ENCODE data around the gene PXDN. TPM values are rescaled to one million over a fixed set of nuclear protein-coding genes. Genes with fewer than 3 reads are reported as not detected.

PXDN gene
- total and polyA plus RNA-seq, 10 of the 15 experiments (the other 5 are each of a cell fraction or from before 2014, with no cell fraction given) = 0.12 to 0.69 (median 0.23) TPM; not detected in 5

DNA sequence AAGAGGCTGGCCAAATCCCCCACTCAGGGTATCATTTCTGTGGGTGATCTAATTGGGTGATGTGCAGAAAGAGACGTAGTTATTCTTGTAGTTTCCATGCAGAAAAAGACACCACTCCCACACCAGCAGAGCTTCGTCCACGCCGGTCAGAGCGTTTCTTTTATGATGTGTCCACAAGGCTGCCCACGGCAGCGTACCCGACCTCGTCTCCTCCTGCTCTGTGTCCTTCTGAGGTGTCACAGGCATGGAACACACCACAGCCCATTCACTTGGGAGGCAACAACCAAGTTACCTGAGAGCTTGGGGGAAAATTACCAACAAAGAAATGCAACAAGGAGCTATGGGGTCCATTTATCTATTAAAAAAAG is 131.3 kb downstream of the PXDN start (continued):
- TF ChIP-seq, protein P1, sequence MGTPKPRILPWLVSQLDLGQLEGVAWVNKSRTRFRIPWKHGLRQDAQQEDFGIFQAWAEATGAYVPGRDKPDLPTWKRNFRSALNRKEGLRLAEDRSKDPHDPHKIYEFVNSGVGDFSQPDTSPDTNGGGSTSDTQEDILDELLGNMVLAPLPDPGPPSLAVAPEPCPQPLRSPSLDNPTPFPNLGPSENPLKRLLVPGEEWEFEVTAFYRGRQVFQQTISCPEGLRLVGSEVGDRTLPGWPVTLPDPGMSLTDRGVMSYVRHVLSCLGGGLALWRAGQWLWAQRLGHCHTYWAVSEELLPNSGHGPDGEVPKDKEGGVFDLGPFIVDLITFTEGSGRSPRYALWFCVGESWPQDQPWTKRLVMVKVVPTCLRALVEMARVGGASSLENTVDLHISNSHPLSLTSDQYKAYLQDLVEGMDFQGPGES (IDR thresholded peaks at IDR 0.05) = no peak

DNA sequence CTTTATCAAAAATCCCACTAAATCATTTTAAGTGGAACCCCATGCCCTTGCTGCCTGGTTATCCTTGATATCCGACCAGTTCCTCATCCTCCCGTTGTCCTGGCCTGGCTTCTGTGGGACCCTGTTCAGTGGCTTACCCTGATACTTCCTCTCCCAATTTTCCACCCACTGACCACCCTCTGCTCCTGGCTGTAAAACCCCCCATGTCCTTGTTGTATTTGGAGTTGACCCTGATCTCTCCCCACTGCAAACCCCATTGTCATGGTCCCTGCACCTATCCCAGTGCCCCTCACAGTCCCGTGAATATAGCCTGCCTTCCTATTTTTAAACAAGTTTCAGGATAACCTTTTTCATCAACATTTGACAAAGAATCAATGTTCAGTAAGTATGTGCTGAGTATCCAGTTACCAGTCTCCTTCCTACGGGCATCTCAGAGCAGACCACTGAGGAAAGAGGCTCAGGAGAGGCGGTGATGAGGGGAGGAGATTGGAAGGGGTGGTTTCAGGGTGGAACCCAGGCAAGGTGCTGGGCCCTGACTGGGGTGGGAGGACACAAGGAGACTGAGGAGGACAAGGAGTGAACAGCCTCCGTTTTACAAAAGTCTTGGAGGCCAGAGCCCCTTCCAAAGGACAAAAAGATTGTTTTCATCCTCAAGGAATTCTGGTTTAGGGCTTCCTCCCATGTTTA is 131.8 kb downstream of the PXDN start:
- in situ Hi-C loops (cut with MboI) = no loop called here
- Histone ChIP-seq H2AFZ (ENCODE audit: control insufficient read depth, low read depth, low read length) (no peak overlapping the region), H4K20me1 (ENCODE audit: control insufficient read depth, insufficient read depth) (no peaks in the 10 kb centered on the region), H3K9me3 (replicated peaks; ENCODE audit: control insufficient read depth, insufficient read depth, low read length) (no peaks in the 10 kb centered on the region), H3K4me2 (ENCODE audit: control insufficient read depth, insufficient read depth) (no peak overlapping the region), H3K27me3 (replicated peaks in 1 of 2; ENCODE audit: control insufficient read depth in 2 of 2, insufficient read depth in 2 of 2, low read length in 1 of 2) (no peaks in the 10 kb centered on the region), H3K9ac (ENCODE audit: control insufficient read depth, insufficient read depth, low read length) (no peak overlapping the region), H3K27ac (ENCODE audit: control insufficient read depth, insufficient read depth) (no peak overlapping the region), H3K4me1 (ENCODE audit: control insufficient read depth, insufficient read depth, low read length) (no peaks in the 10 kb centered on the region), H3K36me3 (ENCODE audit: control insufficient read depth in 2 of 2, insufficient read depth in 2 of 2, low read length in 1 of 2) (no peaks in the 10 kb centered on the region), H3K79me2 (ENCODE audit: control insufficient read depth, insufficient read depth, low read length) (no peaks in the 10 kb centered on the region), H3K4me3 (no peak overlapping the region)
- FAIRE-seq = no peak
- RAD21 ChIA-PET (ENCODE audit: unreplicated experiment) = no interaction called here
- CTCF ChIA-PET = no interaction called here
- POLR2A ChIA-PET = no interaction called here
- DNase-seq (ENCODE audit: low read depth, low spot score) = no peak
- 12% methylated on average over 6 of the region's 6 CpGs for WGBS (ENCODE audit: insufficient coverage, insufficient replicate concordance, low lambda C conversion rate, missing lambda C conversion rate)
- ATAC-seq = no peak
- no peak for TF ChIP-seq TARDBP (IDR thresholded peaks at IDR 0.05; ENCODE audit: borderline replicate concordance)
- no peak for TF ChIP-seq FOXK2 (IDR thresholded peaks at IDR 0.05)
- TF ChIP-seq, protein P2, sequence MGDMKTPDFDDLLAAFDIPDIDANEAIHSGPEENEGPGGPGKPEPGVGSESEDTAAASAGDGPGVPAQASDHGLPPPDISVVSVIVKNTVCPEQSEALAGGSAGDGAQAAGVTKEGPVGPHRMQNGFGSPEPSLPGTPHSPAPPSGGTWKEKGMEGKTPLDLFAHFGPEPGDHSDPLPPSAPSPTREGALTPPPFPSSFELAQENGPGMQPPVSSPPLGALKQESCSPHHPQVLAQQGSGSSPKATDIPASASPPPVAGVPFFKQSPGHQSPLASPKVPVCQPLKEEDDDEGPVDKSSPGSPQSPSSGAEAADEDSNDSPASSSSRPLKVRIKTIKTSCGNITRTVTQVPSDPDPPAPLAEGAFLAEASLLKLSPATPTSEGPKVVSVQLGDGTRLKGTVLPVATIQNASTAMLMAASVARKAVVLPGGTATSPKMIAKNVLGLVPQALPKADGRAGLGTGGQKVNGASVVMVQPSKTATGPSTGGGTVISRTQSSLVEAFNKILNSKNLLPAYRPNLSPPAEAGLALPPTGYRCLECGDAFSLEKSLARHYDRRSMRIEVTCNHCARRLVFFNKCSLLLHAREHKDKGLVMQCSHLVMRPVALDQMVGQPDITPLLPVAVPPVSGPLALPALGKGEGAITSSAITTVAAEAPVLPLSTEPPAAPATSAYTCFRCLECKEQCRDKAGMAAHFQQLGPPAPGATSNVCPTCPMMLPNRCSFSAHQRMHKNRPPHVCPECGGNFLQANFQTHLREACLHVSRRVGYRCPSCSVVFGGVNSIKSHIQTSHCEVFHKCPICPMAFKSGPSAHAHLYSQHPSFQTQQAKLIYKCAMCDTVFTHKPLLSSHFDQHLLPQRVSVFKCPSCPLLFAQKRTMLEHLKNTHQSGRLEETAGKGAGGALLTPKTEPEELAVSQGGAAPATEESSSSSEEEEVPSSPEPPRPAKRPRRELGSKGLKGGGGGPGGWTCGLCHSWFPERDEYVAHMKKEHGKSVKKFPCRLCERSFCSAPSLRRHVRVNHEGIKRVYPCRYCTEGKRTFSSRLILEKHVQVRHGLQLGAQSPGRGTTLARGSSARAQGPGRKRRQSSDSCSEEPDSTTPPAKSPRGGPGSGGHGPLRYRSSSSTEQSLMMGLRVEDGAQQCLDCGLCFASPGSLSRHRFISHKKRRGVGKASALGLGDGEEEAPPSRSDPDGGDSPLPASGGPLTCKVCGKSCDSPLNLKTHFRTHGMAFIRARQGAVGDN (IDR thresholded peaks at IDR 0.05) = no peak
- TF ChIP-seq FOS (IDR thresholded peaks at IDR 0.05; ENCODE audit: borderline replicate concordance, extremely low read depth, insufficient read length) = no peak
- TF ChIP-seq ESRRA (IDR thresholded peaks at IDR 0.05; ENCODE audit: low read length) = no peak
- no peak for TF ChIP-seq CHD2 (IDR thresholded peaks at IDR 0.05; ENCODE audit: borderline replicate concordance, low read depth, low read length)
- no peak for TF ChIP-seq RBBP5 (conservative IDR thresholded peaks at IDR 0.05)
- no peak for TF ChIP-seq DPF2 (IDR thresholded peaks at IDR 0.05)
- TF ChIP-seq, protein P3, sequence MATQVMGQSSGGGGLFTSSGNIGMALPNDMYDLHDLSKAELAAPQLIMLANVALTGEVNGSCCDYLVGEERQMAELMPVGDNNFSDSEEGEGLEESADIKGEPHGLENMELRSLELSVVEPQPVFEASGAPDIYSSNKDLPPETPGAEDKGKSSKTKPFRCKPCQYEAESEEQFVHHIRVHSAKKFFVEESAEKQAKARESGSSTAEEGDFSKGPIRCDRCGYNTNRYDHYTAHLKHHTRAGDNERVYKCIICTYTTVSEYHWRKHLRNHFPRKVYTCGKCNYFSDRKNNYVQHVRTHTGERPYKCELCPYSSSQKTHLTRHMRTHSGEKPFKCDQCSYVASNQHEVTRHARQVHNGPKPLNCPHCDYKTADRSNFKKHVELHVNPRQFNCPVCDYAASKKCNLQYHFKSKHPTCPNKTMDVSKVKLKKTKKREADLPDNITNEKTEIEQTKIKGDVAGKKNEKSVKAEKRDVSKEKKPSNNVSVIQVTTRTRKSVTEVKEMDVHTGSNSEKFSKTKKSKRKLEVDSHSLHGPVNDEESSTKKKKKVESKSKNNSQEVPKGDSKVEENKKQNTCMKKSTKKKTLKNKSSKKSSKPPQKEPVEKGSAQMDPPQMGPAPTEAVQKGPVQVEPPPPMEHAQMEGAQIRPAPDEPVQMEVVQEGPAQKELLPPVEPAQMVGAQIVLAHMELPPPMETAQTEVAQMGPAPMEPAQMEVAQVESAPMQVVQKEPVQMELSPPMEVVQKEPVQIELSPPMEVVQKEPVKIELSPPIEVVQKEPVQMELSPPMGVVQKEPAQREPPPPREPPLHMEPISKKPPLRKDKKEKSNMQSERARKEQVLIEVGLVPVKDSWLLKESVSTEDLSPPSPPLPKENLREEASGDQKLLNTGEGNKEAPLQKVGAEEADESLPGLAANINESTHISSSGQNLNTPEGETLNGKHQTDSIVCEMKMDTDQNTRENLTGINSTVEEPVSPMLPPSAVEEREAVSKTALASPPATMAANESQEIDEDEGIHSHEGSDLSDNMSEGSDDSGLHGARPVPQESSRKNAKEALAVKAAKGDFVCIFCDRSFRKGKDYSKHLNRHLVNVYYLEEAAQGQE (IDR thresholded peaks at IDR 0.05; ENCODE audit: low read depth, low read length) = no peak
- TF ChIP-seq ZNF24 (IDR thresholded peaks at IDR 0.05) = no peak
- no peak for TF ChIP-seq SMARCA5 (IDR thresholded peaks at IDR 0.05)
- TF ChIP-seq, protein P4, sequence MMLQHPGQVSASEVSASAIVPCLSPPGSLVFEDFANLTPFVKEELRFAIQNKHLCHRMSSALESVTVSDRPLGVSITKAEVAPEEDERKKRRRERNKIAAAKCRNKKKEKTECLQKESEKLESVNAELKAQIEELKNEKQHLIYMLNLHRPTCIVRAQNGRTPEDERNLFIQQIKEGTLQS (IDR thresholded peaks at IDR 0.05; ENCODE audit: borderline replicate concordance, extremely low read depth, low read depth, low read length) = no peak
- TF ChIP-seq MEF2A (IDR thresholded peaks at IDR 0.05; ENCODE audit: insufficient read depth, low read depth, low read length) = no peak
- intact Hi-C loops (cut with micrococcal nuclease; ENCODE audit: unreplicated experiment) = no loop called here
- SMC1A ChIA-PET (ENCODE audit: uncharacterized antibody, unreplicated experiment) = no interaction called here
- no TSS peak for BruUV-seq (replicated peaks)

Data from GM12878 (cell line).